ENCODE results near the gene TLR6.
"Not testable (repeated sequence)": the region's sequence is repeated elsewhere in the genome, so short reads cannot be mapped to it uniquely, and the experiment has no call there.

The TLR6 gene

GRCh38 chr4:38815885-38816782 lies 40.5 kb downstream of the TLR6 start:
- DNase-seq (ENCODE audit: low read depth) = no peak
- no peak overlapping the region for H3K4me3 ChIP-seq (replicated peaks; ENCODE audit: low read depth, low read length)

DNA sequence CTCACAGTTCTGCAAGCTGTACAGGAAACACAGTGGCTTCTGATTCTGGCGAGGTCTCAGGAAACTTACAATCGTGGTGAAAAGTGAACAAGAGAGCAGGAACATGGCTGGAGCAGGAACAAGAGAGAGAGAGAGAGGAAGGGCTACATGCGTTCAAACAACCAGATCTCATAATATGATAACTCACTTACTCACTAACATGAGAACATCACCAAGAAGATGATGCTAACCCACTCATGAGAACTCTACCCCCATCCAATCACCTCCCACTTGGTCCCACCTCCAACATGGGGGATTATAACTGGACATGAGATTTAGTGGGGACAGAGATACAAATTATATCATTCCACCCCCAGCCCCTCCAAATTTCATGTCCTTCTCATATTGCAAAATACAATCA lies 42.2 kb downstream of the TLR6 start:
- no peak for TF ChIP-seq CTCF (IDR thresholded peaks at IDR 0.05; ENCODE audit: low read length, missing control alignments)
- no peak for DNase-seq (ENCODE audit: low read depth)
- no peak overlapping the region for H3K4me3 ChIP-seq (replicated peaks; ENCODE audit: low read depth, low read length)

More at GRCh38 chr4:38815885-38816782, 40.5 kb downstream of the TLR6 start:
- TF ChIP-seq CTCF (IDR thresholded peaks at IDR 0.05; ENCODE audit: low read length, missing control alignments) = no peak

DNA sequence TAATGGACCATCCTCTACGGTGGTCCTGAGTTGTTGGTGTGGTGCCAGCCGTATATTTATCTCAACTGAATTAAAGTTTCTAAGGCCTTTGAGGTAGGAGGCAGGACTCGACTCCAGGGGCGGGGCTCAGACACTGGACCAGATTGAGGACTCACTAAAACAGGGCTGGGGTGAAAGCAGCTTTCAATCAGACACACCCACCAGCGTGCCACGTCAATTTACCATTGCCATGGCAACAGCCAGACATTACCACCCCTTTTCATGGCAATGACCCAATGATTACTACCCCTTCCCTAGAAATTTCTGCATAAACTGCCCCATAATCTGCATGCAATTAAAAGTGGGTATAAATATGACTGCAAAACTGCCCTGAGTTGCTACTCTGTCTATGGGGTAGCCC lies 45.3 kb downstream of the TLR6 start:
- no peak for DNase-seq (ENCODE audit: low read depth)
- H3K4me3 ChIP-seq (replicated peaks; ENCODE audit: low read depth, low read length) = no peak overlapping the region
- no peak for TF ChIP-seq CTCF (IDR thresholded peaks at IDR 0.05; ENCODE audit: low read length, missing control alignments)

DNA sequence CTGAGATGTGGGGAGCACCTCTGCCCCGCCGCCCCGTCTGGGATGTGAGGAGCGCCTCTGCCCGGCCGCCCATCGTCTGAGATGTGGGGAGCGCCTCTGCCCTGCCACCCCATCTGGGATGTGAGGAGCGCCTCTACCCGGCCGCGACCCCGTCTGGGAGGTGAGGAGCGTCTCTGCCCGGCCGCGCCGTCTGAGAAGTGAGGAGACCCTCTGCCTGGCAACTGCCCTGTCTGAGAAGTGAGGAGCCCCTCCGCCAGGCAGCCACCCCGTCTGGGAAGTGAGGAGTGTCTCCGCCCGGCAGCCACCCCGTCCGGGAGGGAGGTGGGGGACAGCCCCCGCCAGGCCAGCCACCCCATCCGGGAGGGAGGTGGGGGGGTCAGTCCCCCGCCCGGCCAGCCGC lies 49.2 kb downstream of the TLR6 start:
- not testable (repeated sequence) for H3K4me3 ChIP-seq (replicated peaks; ENCODE audit: low read depth, low read length); DNase-seq (ENCODE audit: low read depth)

GRCh38 chr4:38806251-38806650 lies 50.4 kb downstream of the TLR6 start:
- not testable (repeated sequence) for H3K4me3 ChIP-seq (replicated peaks; ENCODE audit: low read depth, low read length); DNase-seq (ENCODE audit: low read depth)

- peak overlapping the region; percentile 36 for H3K4me3 ChIP-seq (replicated peaks; ENCODE audit: low read depth, low read length)
- TF ChIP-seq CTCF (IDR thresholded peaks at IDR 0.05; ENCODE audit: low read length, missing control alignments) = no peak
- peak; percentile 62 for DNase-seq (ENCODE audit: low read depth)
Observed at GRCh38 chr4:38805530-38806145, 51.0 kb downstream of the TLR6 start.

- peak; percentile 85 for DNase-seq (ENCODE audit: low read depth)
- peak within 1 kb of the TSS; percentile 41 for H3K4me3 ChIP-seq (replicated peaks; ENCODE audit: low read depth, low read length)
- peak; percentile 57 for TF ChIP-seq CTCF (IDR thresholded peaks at IDR 0.05; ENCODE audit: low read length, missing control alignments)
Observed at GRCh38 chr4:38804654-38805295, 51.8 kb downstream of the TLR6 start, which contains the start of gene TLR1. Gene TLR1 (minus strand): TSS chr4:38804791. CDS start chr4:38798831, 5,960 bp downstream.

Measured in fibroblast of pulmonary artery (primary cell).